Measurements from ENCODE around the gene ZNF662.
"Not testable (repeated sequence)": the region's sequence is repeated elsewhere in the genome, so short reads cannot be mapped to it uniquely, and the experiment has no call there.

The ZNF662 gene

DNA sequence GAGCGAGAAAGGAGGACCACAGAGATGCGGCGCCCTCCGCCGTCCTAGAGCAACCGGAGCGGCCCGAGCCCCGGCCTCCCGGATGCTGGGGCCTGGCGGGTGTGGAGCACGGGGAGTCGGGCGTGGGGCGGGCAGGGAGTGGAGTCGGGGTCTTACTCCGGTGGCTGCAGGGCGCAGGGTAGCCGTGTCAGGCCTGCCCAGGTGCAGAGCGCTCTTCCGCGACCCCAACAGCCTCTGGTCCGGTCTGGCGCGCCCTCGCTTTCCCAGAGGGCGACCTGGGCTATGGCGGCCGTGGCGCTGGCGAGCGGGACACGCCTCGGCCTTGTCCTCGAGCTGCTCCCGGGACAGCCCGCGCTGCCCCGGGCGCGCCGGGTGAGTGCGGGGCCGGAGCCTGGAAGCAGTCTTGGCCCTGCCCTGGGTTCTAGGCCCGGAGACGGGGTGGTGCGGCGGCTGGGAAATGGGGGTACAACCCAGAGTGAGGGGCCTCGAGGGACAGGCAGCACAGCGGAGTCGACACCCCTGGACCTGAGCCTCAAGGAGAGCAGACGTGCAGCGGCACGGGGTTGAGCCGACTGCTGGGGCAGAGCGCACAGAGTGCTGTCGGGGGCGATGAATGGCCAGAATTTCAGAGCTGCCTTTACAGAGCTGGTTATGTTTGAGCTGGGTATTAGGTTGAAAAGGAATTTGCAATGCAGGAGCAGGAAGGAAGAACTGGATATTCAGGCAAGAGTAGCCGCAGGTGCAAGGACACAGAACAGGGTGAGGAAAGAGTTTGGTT lies at the start of gene ZNF662:
Gene ZNF662 (plus strand): TSS at position 73 of the 778 bp plus-strand sequence. CDS start 1,973 bp downstream, outside the sequence.
- no peak for DNase-seq (ENCODE audit: low read depth)

DNA sequence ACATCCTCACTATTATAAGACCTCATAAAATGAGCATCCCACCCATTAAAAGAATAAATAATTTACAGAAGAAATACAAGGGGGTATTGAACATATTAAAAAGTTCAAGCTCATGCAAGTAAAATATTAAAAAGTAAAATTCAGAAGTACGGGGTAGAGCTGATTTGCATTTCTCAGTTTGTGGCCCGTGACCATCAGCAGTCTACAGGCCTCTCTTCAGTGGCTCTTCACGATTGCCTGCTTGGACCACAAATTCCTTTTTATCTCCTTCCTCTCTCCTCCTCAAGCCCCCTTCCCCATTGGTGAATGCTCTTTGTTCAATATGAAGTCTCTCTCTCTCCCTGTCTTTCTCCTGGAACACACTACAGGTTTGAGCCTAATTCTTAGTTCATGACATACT lies 49.4 kb upstream of the ZNF662 start:
- DNase-seq (ENCODE audit: low read depth): no peak

DNA sequence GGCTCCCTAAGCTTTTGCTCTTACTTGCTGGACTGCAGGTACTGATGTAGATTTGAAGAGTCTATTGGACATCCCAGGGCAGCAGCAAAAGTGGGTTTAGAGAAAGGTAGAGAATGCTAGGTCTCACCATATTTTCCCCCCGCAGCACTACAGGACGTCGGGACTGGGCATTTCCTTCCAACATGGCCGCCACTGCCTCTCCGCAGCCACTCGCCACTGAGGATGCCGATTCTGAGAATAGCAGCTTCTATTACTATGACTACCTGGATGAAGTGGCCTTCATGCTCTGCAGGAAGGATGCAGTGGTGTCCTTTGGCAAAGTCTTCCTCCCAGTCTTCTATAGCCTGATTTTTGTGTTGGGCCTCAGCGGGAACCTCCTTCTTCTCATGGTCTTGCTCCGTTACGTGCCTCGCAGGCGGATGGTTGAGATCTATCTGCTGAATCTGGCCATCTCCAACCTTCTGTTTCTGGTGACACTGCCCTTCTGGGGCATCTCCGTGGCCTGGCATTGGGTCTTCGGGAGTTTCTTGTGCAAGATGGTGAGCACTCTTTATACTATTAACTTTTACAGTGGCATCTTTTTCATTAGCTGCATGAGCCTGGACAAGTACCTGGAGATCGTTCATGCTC lies 41.5 kb upstream of the ZNF662 start:
- no peak for DNase-seq (ENCODE audit: low read depth)

DNA sequence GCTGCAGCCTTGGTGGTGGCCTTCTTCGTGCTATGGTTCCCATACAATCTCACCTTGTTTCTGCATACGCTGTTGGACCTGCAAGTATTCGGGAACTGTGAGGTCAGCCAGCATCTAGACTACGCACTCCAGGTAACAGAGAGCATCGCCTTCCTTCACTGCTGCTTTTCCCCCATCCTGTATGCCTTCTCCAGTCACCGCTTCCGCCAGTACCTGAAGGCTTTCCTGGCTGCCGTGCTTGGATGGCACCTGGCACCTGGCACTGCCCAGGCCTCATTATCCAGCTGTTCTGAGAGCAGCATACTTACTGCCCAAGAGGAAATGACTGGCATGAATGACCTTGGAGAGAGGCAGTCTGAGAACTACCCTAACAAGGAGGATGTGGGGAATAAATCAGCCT lies 40.7 kb upstream of the ZNF662 start:
- DNase-seq (ENCODE audit: low read depth): no peak

DNA sequence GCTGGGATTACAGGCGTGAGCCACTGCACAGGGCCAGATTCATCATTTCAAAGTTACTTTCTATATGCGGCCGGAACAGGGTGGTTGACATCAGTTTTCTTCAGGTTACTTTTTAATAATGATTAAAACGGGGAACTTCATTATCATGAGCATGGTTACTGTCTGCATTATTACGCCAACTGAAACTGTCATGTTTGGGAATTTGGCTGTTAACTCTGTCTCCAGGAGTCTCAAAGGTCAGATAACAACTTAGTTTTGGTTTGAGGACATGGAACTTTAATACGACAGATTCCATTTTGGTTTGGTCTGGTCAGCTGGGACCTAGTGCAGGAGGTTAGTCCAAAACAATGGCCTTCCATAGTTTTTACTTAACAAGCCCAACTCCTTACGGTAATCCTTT lies 38.8 kb upstream of the ZNF662 start:
- DNase-seq (ENCODE audit: low read depth): no peak

DNA sequence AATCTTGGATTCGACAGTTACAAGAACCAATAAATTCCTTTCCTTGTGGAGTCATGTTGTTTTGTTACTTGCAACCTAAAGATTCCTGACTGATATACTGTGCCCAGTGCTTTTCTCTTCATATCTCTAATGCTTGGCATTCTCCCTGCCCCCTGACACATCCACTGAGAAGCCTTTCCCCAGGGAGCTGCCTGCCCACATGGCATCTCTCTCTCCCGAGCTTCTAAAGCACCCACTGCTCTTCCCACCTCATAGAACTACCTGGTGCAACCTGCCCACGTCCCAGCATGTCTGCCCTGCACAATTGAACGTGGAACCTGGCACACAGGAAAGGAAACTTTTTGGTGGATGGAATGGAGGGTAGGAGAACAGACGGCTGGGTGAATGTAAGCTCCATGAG lies 37.1 kb upstream of the ZNF662 start:
- no peak for DNase-seq (ENCODE audit: low read depth)

DNA sequence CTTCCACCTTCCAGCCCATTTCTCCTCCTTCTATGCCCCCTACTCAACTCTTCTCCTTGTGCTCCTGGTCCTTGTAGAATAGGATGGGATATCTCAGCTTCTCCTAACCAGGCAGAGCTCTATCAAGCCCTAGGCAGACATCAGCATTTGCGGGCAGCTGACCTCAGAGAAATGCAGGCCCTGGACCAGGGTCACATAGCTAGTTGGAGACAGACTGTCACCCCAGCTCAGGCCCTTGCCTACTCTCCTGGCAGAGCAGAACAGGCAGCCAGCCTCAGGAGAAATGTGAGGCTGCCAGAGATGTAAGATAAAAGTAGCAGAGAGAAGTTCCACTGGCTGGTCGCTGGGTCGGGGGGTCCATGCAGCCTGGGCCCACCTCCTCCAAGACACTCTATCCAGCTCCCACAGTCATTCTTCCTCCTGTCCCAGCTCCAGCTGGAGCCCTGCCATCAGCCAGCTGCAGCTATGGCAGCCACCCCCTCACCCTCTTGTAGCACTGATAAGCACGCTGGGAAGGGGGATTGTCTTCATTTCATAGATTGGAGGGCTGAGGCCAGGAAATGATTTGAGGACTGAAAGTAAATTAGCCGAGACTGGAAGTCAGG lies 34.2 kb upstream of the ZNF662 start:
- no peak for DNase-seq (ENCODE audit: low read depth)

DNA sequence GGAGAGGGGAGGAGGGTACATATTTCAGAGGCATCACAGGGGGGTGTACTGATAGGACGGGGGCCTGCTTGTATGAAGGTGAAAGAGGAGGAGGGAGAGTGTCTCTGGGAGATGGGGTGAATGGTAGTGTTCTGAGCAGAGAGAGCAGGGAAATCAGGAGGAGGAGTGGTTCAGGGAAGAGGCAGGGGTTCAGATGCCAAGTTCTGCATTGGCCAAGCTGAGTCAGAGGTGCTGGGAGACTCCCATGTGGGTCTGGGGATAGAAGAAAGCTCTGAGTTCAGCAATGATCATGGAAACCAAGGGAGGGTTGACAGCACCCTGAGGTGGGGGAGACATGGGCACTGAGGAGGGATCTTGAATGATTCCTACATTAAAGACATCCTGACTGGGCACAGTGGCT lies 33.2 kb upstream of the ZNF662 start:
- DNase-seq (ENCODE audit: low read depth): no peak

DNA sequence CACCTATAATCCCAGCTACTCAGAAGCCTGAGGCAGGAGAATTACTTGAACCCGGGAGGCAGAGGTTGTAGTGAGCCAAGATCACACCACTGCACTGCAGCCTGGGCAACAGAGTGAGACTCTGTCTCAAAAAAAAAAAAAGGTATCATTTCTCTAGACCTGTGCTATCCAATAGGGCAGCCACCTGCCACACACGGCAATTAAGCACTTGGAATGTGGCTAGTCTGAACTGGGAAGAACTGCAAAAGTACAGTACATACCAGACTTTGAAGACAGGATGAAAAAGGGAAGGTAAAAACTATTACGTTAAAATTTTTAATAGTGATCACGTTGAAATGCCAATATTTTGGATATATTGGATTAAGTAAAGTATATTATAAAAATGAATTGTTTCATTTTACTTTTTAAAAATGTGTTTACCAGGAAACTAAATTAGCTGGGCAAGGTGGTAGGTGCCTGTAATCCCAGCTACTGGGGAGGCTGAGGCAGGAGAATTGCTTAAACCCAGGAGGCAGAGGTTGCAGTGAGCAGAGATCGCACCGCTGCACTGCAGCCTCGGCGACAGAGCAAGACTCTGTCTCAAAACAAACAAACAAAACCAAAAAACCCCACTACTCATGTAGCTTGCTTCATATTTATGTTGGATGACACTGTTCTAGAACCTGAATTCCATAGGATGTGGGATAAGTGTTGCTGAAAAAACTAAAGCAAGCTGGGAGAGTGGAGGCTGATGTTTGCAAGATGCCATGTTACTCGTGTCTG lies 32.5 kb upstream of the ZNF662 start:
- no peak for DNase-seq (ENCODE audit: low read depth)

DNA sequence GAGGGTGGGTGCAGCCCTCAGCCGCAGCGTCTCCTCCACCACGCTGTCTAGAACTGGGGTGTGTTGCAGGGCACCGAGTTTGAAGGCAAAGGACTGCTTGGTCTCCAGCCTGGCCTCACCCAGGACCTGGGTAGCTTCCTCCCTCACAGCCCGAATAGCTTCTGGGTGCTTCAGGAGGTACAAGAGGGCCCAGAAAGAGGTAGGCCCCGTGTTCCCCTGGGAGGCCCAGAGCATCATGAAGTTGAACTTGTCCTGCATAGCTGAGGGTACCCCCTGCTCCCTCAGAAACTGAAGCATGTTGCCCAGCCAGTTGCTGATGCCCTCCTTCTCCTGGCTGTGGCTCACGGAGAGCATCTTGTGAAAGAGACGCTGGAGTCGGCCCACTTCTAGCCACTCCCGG lies 31.2 kb upstream of the ZNF662 start:
- DNase-seq (ENCODE audit: low read depth): no peak

DNA sequence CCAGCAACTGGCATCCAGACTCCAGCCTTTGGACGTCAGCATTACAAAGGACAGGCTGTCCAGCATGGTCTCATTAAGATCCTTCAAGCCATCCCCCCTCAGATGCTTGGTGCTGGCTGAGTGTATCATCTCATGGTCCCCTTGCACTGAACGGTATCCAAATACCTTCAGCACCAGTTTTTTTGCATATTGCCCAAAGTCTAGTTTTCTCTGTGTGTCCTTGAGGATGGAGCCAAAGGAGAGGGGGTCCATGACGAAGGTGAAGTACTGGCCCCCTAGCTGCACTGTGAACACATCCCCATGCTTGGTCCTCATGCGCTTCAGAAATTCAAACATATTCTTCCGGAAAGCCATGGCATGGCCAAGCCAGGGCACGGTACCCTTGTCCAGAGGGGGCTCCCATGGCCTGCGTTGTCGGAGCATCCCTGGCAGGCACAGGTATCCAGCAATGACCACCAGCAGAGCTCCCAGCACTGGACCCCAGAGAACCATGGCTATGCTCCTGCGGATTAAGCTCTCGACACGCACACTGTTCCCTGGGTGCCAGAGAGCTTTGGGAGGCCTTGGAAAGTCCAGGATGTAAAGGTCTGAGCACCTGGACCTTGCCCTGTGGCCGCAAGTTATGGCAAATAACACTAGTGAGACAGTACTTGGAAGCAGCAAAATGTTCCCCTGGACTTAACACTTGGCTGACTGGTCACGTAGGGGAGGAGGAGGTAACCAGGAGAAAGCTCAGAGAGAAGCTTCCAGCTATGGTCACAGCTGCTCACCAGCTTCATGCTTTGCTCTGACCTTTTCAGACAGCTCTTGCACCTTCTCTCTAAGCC lies 30.4 kb upstream of the ZNF662 start, which contains the start of gene CYP8B1:
Gene CYP8B1 (minus strand): TSS at position 555 of the 827 bp plus-strand sequence. CDS start 63 bp downstream, at position 492.
- no peak for DNase-seq (ENCODE audit: low read depth)

DNA sequence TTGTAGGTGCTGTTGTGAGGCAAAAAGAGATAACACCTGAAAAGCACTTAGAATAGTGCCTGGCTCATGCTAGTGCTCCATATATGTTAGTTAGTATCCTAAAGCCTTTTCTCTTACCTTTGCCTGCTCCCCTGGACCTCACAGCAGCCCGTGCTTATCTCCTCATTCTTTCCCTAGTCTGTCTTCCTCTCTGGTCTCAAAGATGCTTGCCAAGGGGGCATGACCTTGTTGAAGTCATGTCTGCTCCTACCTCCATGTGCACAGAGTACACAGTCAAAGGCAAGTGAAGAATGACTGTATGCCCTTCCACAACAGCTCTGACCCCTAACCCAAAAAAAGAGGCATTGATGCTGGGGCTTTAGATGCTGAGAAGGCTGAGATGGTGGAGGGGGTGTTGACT lies 29.5 kb upstream of the ZNF662 start:
- no peak for DNase-seq (ENCODE audit: low read depth)

DNA sequence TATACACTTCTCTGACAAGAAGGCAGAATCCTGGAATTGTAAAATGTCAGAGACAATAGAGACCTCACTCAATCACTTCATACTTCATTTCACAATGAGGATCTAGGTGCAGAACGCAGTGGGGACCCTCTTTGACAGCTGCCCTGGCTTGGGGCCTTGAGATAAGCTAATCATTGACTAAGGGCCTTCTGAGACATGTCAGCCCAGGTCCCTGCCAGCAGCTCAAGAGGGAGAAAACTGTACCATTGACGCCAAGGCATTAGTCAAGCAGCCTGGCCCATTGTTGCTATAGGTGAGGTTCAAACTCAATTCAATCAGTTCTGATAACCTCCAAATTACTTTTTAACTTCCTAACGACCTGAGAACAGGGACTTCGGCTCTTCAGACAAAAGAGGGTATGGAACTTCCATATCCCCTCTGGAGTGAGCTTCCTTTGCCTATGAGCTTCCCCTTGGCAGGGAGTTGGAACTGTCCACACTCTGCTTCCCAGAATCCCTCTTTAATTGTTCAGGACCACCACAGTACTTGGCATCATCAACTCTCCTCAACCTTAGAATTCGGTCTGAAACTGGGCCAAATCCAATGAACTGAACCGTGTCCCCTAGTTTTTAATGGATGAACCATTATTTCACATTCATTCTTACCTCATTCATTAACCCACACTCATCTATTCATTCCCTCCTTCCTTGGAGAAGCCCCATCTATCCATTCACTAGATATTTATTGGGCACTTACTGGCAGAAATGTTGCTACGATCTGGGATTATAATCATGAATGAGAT lies 28.8 kb upstream of the ZNF662 start:
- no peak for DNase-seq (ENCODE audit: low read depth)

DNA sequence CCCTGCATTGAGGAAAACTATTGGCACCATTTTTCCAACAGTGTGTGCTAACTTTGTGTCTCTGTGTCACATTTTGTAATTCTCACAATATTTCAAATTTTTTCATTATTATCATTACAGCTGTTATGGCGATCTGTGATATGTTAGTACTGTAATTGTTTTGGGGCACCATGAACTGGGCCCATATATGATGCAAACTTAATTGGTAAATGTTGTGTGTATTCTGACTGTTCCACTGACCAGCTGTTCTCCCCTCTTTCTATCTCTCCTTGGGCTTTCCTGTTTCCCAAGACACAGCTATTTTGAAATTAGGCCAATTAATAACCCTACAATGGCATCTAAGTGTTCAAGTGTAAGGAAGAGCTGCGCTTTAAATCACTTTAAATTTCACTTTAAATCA lies 28.1 kb upstream of the ZNF662 start:
- no peak for DNase-seq (ENCODE audit: low read depth)

DNA sequence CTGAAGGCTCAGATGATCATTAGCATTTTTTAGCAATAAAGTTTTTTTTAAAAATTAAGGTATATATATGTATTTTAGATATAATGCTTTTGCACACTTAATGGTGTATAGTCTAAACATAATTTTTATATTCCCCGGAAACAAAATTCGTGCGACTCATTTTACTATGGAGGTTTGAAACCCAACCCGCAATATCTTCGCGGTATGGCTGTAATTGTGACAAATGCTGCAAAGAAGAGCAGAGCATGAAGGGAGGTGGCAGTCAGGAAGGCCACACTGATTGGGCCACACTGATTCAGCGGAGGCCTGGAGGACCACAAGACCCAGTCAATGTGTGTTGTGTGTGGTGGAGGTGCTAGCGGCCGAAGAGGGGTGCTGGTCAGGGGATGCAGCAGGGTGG lies 25.8 kb upstream of the ZNF662 start:
- no peak for DNase-seq (ENCODE audit: low read depth)

DNA sequence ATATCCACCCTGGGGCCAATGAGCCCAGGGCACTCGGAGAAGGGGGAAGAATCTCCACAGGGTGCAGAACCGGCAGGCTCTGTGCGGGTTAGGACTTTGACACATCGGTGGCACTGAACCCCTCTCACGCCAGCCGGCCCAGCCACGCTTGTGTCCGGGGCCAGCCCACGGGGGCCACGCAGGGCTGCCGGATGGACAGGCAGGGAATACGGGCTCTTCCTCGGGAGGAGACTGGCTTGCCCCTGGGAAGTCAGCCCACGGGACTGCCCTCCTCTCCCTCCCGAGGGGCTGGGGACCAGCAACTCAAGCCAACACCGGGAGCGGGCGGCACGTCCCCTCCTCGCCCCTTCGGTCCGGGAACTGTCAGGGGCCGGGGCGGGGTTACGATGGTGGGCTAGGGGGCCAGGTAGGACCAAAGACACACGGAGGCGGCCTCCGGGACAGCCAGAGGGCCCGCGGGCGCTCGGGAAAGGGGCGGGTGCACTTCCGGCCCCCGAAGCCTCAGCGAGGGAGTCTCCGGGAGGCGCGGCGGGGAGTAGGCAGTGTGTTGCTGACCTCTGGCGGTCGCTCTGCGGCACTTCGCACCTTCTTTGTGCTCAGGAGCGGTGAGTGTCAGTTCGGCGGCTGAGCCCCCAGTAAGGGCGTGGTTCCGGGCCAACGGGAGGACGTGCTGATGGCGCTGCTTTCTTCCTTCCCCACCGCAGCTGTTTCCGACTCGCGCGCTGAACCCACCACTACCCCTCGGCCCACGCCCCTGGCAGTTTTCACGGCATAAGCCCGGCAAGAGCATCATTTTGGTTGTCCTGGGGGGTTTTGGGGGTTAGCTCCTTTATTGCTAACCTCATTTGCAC lies 25.1 kb upstream of the ZNF662 start:
- DNase-seq (ENCODE audit: low read depth): peak; percentile 48

DNA sequence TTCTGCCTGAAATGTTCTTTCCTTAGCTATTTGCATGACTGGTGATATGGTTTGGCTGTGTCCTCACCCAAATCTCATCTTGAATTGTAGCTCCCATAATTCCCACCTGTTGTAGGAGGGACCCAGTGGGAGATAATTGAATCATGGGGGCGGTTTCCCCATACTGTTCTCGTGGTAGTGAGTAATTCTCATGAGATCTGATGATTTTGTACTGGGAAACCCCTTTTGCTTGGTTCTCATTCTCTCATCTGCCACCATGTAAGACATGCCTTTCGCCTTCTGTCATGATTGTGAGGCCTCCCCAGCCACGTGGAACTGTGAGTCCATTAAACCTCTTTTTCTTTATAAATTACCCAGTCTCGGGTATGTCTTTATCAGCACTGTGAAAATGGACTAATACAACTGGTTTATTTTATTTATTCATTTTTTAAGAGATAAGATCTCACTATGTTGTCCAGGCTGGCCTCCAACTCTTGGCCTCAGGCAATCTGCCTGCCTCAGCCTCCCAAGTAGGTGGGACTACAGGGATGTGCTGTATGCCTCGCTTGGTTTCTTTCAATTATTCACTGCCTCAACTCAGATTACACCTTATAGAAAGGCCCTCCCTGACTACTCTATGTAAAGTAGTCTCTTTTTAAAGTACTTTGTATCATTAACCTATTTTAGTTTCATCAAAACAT lies 22.6 kb upstream of the ZNF662 start:
- DNase-seq (ENCODE audit: low read depth): not testable (repeated sequence)

DNA sequence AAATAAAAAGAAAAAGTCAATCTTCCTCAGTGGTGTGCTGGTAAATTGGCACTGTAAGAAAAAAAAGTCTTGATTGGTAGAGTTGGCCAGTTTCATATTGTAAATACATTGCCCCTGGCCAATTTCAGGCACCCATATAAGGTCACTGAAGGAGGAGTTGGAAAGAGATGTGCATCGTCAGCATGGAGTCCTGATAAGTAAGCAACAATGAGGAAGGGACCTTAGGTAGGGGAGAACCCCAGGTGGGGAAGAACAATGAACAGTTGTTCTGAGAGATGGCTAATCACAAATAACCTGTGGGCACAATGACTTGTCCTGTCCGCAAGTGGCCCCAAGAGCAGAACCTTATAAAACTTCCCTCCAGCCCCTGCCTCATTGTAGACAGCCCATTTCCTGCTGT lies 21.6 kb upstream of the ZNF662 start:
- no peak for DNase-seq (ENCODE audit: low read depth)

DNA sequence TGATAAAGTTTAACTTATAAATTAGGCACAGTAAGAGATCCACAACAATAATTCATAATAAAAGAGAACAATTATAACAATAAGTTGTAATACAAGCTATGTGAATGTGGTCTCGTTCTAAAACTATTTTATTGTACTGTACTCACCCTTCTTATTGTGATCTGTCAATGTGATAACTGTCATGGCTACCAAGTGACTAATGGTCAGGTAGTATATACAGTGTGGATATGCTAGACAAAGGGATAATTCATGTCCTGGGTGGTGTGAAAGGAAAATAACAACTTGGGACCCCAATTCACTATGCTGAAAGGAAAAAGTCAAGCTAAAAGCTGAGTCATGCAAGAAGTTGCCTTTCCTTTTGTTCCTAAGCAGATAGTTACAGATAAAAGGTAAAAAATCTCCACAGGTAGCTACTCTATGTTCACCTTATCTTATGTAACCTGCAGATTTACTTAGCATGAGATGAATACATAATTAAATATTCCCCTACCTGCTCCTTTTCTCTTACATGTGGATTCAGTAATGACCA lies 19.6 kb upstream of the ZNF662 start:
- DNase-seq (ENCODE audit: low read depth): no peak

All from HS-27A (cell line).